HEK293 (cell line): ENCODE results near the gene KPTN.
A peak's percentile ranks its signal among the peaks of the same experiment; 100 is the strongest.

Source experiments
- CTCF ChIA-PET: fragments of 350-600 bp; formaldehyde crosslinking; extraction: SDS; loops from one replicate; lab custom pipeline; 2021; ENCODE audit warnings: antibody characterized with exemption; lab: Yijun Ruan, JAX
- POLR2A ChIA-PET: fragments of 300-600 bp; formaldehyde crosslinking; extraction: SDS; loops from one replicate; lab custom pipeline; 2020; ENCODE audit warnings: antibody characterized with exemption, inconsistent platforms; lab: Yijun Ruan, JAX
- H3K27ac ChIP-seq: fragments of 200-500 bp; sonication (Bioruptor generic); 2 replicates; pipeline ENCODE4 v1.5.1; 2014; ENCODE audit warnings: low read depth, low read length, control low read depth, inconsistent platforms; ENCODE audit errors: extremely low read depth
- H3K36me3 ChIP-seq, 2 experiments: fragments of 200-500 bp in 1 of 2; sonication (Bioruptor generic) in 1 of 2; 1 replicate in 1 of 2; 2 replicates in 1 of 2; pipeline ENCODE4 v1.5.1; 2014 to 2017; ENCODE audit warnings: inconsistent platforms in 2 of 2, low read length in 2 of 2; ENCODE audit not compliant: control insufficient read depth in 2 of 2, insufficient read depth in 1 of 2
- H3K4me1 ChIP-seq: fragments of 200-500 bp; sonication (Bioruptor generic); 2 replicates; pipeline ENCODE4 v1.5.1; 2014; ENCODE audit warnings: mild to moderate bottlenecking, low read length, inconsistent platforms; ENCODE audit not compliant: control insufficient read depth, insufficient read depth
- H3K4me3 ChIP-seq: 2 replicates; pipeline ENCODE4 v1.5.1; 2011; ENCODE audit warnings: low read depth, mild to moderate bottlenecking, control low read depth, low read length, moderate library complexity
- H3K9me3 ChIP-seq: fragments of 200-500 bp; sonication (Bioruptor generic); 2 replicates; pipeline ENCODE4 v1.5.1; 2014; ENCODE audit warnings: low read depth, low read length, inconsistent platforms; ENCODE audit not compliant: control insufficient read depth, insufficient read depth
- CTCF ChIP-seq: fragments of 450-650 bp; formaldehyde crosslinking; IDR thresholded peaks from 2 replicates; pipeline ENCODE4 v1.5.1; 2016; ENCODE audit warnings: missing biosample characterization, missing genetic modification characterization
- YY2 ChIP-seq: fragments of 450-650 bp; formaldehyde crosslinking; IDR thresholded peaks from 2 replicates; pipeline ENCODE4 v1.5.1; 2016; ENCODE audit warnings: missing biosample characterization, missing genetic modification characterization
- ZFP37 ChIP-seq: fragments of 450-650 bp; formaldehyde crosslinking; IDR thresholded peaks from 2 replicates; pipeline ENCODE4 v1.5.1; 2016; ENCODE audit warnings: missing biosample characterization, missing genetic modification characterization
- ZNF112 ChIP-seq: fragments of 450-650 bp; formaldehyde crosslinking; IDR thresholded peaks from 2 replicates; pipeline ENCODE4 v1.5.0; 2017; ENCODE audit warnings: missing biosample characterization, missing genetic modification characterization
- ZNF223 ChIP-seq: fragments of 450-650 bp; formaldehyde crosslinking; IDR thresholded peaks from 2 replicates; pipeline ENCODE4 v1.5.1; 2016; ENCODE audit warnings: missing biosample characterization, missing genetic modification characterization
- ZNF324 ChIP-seq: fragments of 450-650 bp; formaldehyde crosslinking; IDR thresholded peaks from 2 replicates; pipeline ENCODE4 v1.5.1; 2016; ENCODE audit warnings: missing biosample characterization, missing genetic modification characterization
- ZNF335 ChIP-seq: fragments of 450-650 bp; formaldehyde crosslinking; conservative IDR thresholded peaks from 2 replicates; pipeline ENCODE4 v1.5.1; 2016; ENCODE audit warnings: missing biosample characterization, missing genetic modification characterization
- ZNF354C ChIP-seq: fragments of 450-650 bp; formaldehyde crosslinking; IDR thresholded peaks from 2 replicates; pipeline ENCODE4 v1.5.1; 2016; ENCODE audit warnings: missing biosample characterization, missing genetic modification characterization, low read depth, borderline replicate concordance
- ZNF391 ChIP-seq: fragments of 450-650 bp; formaldehyde crosslinking; IDR thresholded peaks from 2 replicates; pipeline ENCODE4 v1.5.1; 2016; ENCODE audit warnings: low read depth, missing biosample characterization, missing genetic modification characterization, borderline replicate concordance
- ZNF433 ChIP-seq: fragments of 450-650 bp; formaldehyde crosslinking; IDR thresholded peaks from 2 replicates; pipeline ENCODE4 v1.5.1; 2016; ENCODE audit warnings: missing biosample characterization, missing genetic modification characterization, low read depth
- ZNF600 ChIP-seq: fragments of 450-650 bp; formaldehyde crosslinking; IDR thresholded peaks from 2 replicates; pipeline ENCODE4 v1.5.1; 2016; ENCODE audit warnings: missing biosample characterization, missing genetic modification characterization
- ZNF747 ChIP-seq: fragments of 450-650 bp; formaldehyde crosslinking; IDR thresholded peaks from 2 replicates; pipeline ENCODE4 v1.5.1; 2016; ENCODE audit warnings: missing biosample characterization, missing genetic modification characterization
- ZNF791 ChIP-seq: fragments of 450-650 bp; formaldehyde crosslinking; IDR thresholded peaks from 2 replicates; pipeline ENCODE4 v1.5.1; 2016; ENCODE audit warnings: missing biosample characterization, missing genetic modification characterization
- ZNF792 ChIP-seq: fragments of 450-650 bp; formaldehyde crosslinking; IDR thresholded peaks from 2 replicates; pipeline ENCODE4 v1.5.1; 2016; ENCODE audit warnings: missing biosample characterization, missing genetic modification characterization
- TF ChIP-seq, protein P1 (sequence below): fragments of 450-650 bp; formaldehyde crosslinking; conservative IDR thresholded peaks from 2 replicates; pipeline ENCODE4 v1.5.1; 2016; ENCODE audit warnings: low read depth, missing biosample characterization, missing genetic modification characterization

The KPTN gene

DNA sequence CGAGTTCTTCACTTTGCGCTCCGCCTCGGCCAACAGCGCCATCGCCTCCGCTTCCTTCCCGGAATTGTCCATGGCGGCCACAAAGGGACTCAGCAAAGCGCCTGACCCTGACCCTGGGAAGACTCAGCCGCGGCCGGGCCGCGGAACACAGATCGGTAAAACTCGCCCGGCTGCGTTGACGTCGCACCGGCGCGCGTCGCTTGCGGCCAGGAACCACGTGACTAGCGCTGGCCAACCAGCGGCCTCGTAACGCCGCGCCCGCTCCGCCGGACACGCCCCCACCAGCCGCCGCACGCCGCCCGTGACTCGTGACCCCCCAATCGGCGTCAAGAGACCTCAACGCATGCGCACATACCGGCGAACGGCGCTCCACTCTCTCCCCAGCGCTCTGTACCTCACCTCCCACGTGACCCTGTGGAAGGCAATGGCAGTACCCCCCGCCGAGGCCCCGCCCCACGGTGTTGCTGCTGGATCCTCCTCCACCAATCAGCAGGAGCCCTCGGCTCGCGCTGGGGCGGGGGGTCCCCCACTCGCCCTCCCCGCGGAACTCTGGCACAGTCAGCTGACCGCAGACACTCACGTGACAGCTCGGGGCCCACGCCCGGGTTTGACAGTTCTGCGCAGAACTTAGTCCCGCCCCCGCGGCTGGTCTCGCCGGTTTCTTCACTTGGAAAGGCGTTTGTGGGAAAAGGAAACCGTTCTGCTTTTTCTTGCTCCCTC, 31.0 kb upstream of the KPTN start, which contains the start of gene NAPA (continued):
- TF ChIP-seq ZNF791 = no peak

DNA sequence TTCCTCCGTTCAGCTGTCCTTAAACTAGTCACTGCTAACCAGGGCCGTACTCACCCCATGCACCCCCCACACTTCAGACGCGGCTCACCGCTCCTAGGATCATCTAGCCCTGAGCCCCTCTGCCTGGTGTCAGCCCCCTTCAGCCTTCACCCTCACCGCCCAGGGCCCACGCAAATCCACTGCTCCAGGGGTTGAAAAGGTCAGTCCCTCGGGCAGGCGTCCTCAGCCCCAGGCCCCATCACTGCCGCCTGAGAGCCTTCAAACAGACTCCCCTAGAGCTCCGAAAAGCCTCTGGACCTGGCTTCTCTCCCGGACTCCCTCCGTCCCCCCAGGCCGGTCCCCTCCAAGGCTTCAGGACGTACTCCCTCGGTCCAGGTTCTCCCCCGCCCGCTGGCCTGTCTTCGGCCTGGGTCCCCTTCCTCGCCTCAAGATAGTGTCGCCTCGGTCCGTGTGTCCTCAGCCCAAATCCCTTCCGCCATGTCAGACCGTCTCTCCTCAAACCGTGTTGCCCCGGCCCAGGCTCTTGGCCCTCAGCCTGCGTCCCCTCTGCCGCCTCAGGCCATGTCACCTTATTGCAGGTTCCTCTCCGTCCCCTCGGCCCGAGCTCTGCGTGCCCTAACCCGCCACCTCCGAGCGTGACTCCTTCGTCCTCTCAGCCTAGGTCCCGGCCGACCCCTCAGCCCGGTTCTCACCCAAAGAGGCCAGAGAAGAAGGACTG, 30.3 kb upstream of the KPTN start:
- TF ChIP-seq ZNF324 (tag by site-specific recombination) = no peak
- 0 out of 2 replicates have a peak, but pooled peaks have one; percentile 11 for TF ChIP-seq ZNF391 (tag by site-specific recombination)
- TF ChIP-seq ZNF223 (tag by site-specific recombination) = peak; percentile 72
- TF ChIP-seq ZNF792 (tag by site-specific recombination) = 0 out of 2 replicates have a peak, but pooled peaks have one; percentile 31
- no peak for TF ChIP-seq ZNF354C
- peak; percentile 52 for TF ChIP-seq ZNF335 (tag by site-specific recombination)
- TF ChIP-seq ZNF433 = no peak
- no peak for TF ChIP-seq ZNF112 (tag by site-specific recombination)
- TF ChIP-seq ZNF600 = no peak
- TF ChIP-seq, protein P1, sequence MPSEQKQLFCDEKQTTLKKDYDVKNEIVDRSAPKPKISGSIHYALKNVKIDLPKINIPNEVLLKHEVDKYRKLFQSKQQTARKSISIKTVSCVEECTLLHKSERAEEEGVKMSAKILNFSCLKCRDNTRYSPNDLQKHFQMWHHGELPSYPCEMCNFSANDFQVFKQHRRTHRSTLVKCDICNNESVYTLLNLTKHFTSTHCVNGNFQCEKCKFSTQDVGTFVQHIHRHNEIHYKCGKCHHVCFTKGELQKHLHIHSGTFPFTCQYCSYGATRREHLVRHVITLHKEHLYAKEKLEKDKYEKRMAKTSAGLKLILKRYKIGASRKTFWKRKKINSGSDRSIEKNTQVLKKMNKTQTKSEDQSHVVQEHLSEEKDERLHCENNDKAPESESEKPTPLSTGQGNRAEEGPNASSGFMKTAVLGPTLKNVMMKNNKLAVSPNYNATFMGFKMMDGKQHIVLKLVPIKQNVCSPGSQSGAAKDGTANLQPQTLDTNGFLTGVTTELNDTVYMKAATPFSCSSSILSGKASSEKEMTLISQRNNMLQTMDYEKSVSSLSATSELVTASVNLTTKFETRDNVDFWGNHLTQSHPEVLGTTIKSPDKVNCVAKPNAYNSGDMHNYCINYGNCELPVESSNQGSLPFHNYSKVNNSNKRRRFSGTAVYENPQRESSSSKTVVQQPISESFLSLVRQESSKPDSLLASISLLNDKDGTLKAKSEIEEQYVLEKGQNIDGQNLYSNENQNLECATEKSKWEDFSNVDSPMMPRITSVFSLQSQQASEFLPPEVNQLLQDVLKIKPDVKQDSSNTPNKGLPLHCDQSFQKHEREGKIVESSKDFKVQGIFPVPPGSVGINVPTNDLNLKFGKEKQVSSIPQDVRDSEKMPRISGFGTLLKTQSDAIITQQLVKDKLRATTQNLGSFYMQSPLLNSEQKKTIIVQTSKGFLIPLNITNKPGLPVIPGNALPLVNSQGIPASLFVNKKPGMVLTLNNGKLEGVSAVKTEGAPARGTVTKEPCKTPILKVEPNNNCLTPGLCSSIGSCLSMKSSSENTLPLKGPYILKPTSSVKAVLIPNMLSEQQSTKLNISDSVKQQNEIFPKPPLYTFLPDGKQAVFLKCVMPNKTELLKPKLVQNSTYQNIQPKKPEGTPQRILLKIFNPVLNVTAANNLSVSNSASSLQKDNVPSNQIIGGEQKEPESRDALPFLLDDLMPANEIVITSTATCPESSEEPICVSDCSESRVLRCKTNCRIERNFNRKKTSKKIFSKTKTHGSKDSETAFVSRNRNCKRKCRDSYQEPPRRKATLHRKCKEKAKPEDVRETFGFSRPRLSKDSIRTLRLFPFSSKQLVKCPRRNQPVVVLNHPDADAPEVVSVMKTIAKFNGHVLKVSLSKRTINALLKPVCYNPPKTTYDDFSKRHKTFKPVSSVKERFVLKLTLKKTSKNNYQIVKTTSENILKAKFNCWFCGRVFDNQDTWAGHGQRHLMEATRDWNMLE (tag by site-specific recombination) = no peak
- no peak for TF ChIP-seq ZNF747 (tag by site-specific recombination)
- 0 out of 2 replicates have a peak, but pooled peaks have one; percentile 11 for TF ChIP-seq CTCF (tag by site-specific recombination)
- TF ChIP-seq YY2 = 0 out of 2 replicates have a peak, but pooled peaks have one; percentile 38
- 0 out of 2 replicates have a peak, but pooled peaks have one; percentile 26 for TF ChIP-seq ZFP37 (tag by site-specific recombination)
- Histone ChIP-seq H3K36me3 (peaks cover 0 to 17% of the 10 kb centered on the region in 2 experiments; a peak in 1 of 3 replicates), H3K4me1 (peaks cover 17% of the 10 kb centered on the region), H3K4me3 (peak overlapping the region; percentile 75), H3K9me3 (no peaks in the 10 kb centered on the region), H3K27ac (peak overlapping the region; percentile 73)
- ChIA-PET POLR2A (interaction anchor here (0.6 to 2.0 kb wide), 3 partner anchors 29 to 86 kb away, joined by 3 to 7 read pairs (median 5); no protein-coding TSS in a partner anchor), CTCF (interaction anchor here (0.6 to 2.8 kb wide), 5 partner anchors 12 to 974 kb away, joined by 3 to 14 read pairs (median 4); partner anchors contain the start of gene KPTN)
